ENCODE measurements around the gene SLC6A19.
A peak's percentile ranks its signal among the peaks of the same experiment; 100 is the strongest.

SLC6A19 gene

GRCh38 chr5:1222621-1223277, 21.4 kb downstream of the SLC6A19 start:
- Histone ChIP-seq H3K36me3 (ENCODE audit: control insufficient read depth in 1 of 2, insufficient read depth in 2 of 2, low read depth in 1 of 2, low read length in 2 of 2) (no peaks in the 10 kb centered on the region), H2AK5ac (ENCODE audit: low read length, severe bottlenecking) (no peak overlapping the region), H2AFZ (ENCODE audit: low read depth, low read length) (no peak overlapping the region), H3K9me3 (ENCODE audit: control insufficient read depth, low read length) (no peaks in the 10 kb centered on the region), H3K4me1 (ENCODE audit: control insufficient read depth, insufficient read depth, low read depth, low read length) (no peaks in the 10 kb centered on the region), H3K27me3 (ENCODE audit: control insufficient read depth in 1 of 2, insufficient read depth in 1 of 2, low read length in 2 of 2) (peaks cover 0 to 52% of the 10 kb centered on the region in 2 experiments), H3K79me1 (replicated peaks; ENCODE audit: low read length, poor library complexity, severe bottlenecking) (no peaks in the 10 kb centered on the region), H2BK12ac (ENCODE audit: low read length in 2 of 2) (no peak overlapping the region), H2BK5ac (ENCODE audit: low read depth, low read length, poor library complexity, severe bottlenecking) (no peak overlapping the region), H3K4ac (ENCODE audit: low read depth in 1 of 2, low read length in 2 of 2) (no peak overlapping the region), H3K27ac (ENCODE audit: low read length, poor library complexity, severe bottlenecking) (no peak overlapping the region), H2BK15ac (ENCODE audit: low read depth, poor library complexity, severe bottlenecking) (no peak overlapping the region), H3K4me3 (ENCODE audit: insufficient read depth in 1 of 2, low read depth in 1 of 2, low read length in 2 of 2) (no peak overlapping the region), H3K18ac (ENCODE audit: low read depth in 1 of 2, low read length in 2 of 2) (no peak overlapping the region), H4K8ac (ENCODE audit: low read length) (no peak overlapping the region), H3K4me2 (ENCODE audit: low read length, poor library complexity, severe bottlenecking) (no peak overlapping the region), H4K91ac (ENCODE audit: low read length) (peak overlapping the region; percentile 15), H3K14ac (ENCODE audit: low read length in 2 of 2) (no peak overlapping the region), H2BK120ac (ENCODE audit: low read depth, low read length) (no peak overlapping the region), H3K9ac (ENCODE audit: low read length) (no peak overlapping the region), H3K23ac (ENCODE audit: low read length in 2 of 2) (no peak overlapping the region)
- WGBS, result 91% methylated on average over 27 of the region's 27 CpGs
- DNase-seq, result no peak

GRCh38 chr5:1223278-1223670, 21.9 kb downstream of the SLC6A19 start:
- no peak overlapping the region for H3K27ac ChIP-seq (ENCODE audit: low read length, poor library complexity, severe bottlenecking)
- no peak overlapping the region for H3K23ac ChIP-seq (ENCODE audit: low read length in 2 of 2)
- no peak overlapping the region for H2BK120ac ChIP-seq (ENCODE audit: low read depth, low read length)
- H3K18ac ChIP-seq (ENCODE audit: low read depth in 1 of 2, low read length in 2 of 2), result no peak overlapping the region
- H2BK5ac ChIP-seq (ENCODE audit: low read depth, low read length, poor library complexity, severe bottlenecking), result no peak overlapping the region
- no peak for DNase-seq
- 88% methylated on average over 12 of the region's 12 CpGs for WGBS
- no peak overlapping the region for H3K4ac ChIP-seq (ENCODE audit: low read depth in 1 of 2, low read length in 2 of 2)
- no peaks in the 10 kb centered on the region for H3K36me3 ChIP-seq (ENCODE audit: control insufficient read depth in 1 of 2, insufficient read depth in 2 of 2, low read depth in 1 of 2, low read length in 2 of 2)
- no peak overlapping the region for H3K14ac ChIP-seq (ENCODE audit: low read length in 2 of 2)
- no peak overlapping the region for H3K4me3 ChIP-seq (ENCODE audit: insufficient read depth in 1 of 2, low read depth in 1 of 2, low read length in 2 of 2)
- no peak overlapping the region for H3K9ac ChIP-seq (ENCODE audit: low read length)
- no peak overlapping the region for H4K8ac ChIP-seq (ENCODE audit: low read length)
- no peak overlapping the region for H2AFZ ChIP-seq (ENCODE audit: low read depth, low read length)
- H3K4me1 ChIP-seq (ENCODE audit: control insufficient read depth, insufficient read depth, low read depth, low read length), result no peaks in the 10 kb centered on the region
- H3K27me3 ChIP-seq (ENCODE audit: control insufficient read depth in 1 of 2, insufficient read depth in 1 of 2, low read length in 2 of 2), result peaks cover 0 to 54% of the 10 kb centered on the region in 2 experiments
- no peak overlapping the region for H2BK15ac ChIP-seq (ENCODE audit: low read depth, poor library complexity, severe bottlenecking)
- H2BK12ac ChIP-seq (ENCODE audit: low read length in 2 of 2), result no peak overlapping the region
- H2AK5ac ChIP-seq (ENCODE audit: low read length, severe bottlenecking), result no peak overlapping the region
- H3K9me3 ChIP-seq (ENCODE audit: control insufficient read depth, low read length), result no peaks in the 10 kb centered on the region
- no peak overlapping the region for H4K91ac ChIP-seq (ENCODE audit: low read length)
- H3K4me2 ChIP-seq (ENCODE audit: low read length, poor library complexity, severe bottlenecking), result no peak overlapping the region
- no peaks in the 10 kb centered on the region for H3K79me1 ChIP-seq (replicated peaks; ENCODE audit: low read length, poor library complexity, severe bottlenecking)

- H4K91ac ChIP-seq (ENCODE audit: low read length), result no peak overlapping the region
These were observed 23.2 kb downstream of the SLC6A19 start for GRCh38 chr5:1224631-1225030.

GRCh38 chr5:1225081-1225480, 23.7 kb downstream of the SLC6A19 start, which contains the start of gene SLC6A18:
SLC6A18 (plus strand) TSS chr5:1225381; CDS start chr5:1225478, 97 bp downstream.
- WGBS, result 87% methylated on average over 10 of the region's 11 CpGs
- no peak within 1 kb of the TSS for H2BK12ac ChIP-seq (ENCODE audit: low read length in 2 of 2)
- DNase-seq, result no peak
- H3K36me3 ChIP-seq (ENCODE audit: control insufficient read depth in 1 of 2, insufficient read depth in 2 of 2, low read depth in 1 of 2, low read length in 2 of 2), result no peaks in the 10 kb centered on the region
- no peak within 1 kb of the TSS for H4K91ac ChIP-seq (ENCODE audit: low read length)
- H4K8ac ChIP-seq (ENCODE audit: low read length), result no peak within 1 kb of the TSS
- no peak within 1 kb of the TSS for H2AFZ ChIP-seq (ENCODE audit: low read depth, low read length)
- no peak within 1 kb of the TSS for H3K4me2 ChIP-seq (ENCODE audit: low read length, poor library complexity, severe bottlenecking)
- no peaks in the 10 kb centered on the region for H3K4me1 ChIP-seq (ENCODE audit: control insufficient read depth, insufficient read depth, low read depth, low read length)
- H3K4ac ChIP-seq (ENCODE audit: low read depth in 1 of 2, low read length in 2 of 2), result no peak within 1 kb of the TSS
- no peak within 1 kb of the TSS for H2BK120ac ChIP-seq (ENCODE audit: low read depth, low read length)
- H2BK15ac ChIP-seq (ENCODE audit: low read depth, poor library complexity, severe bottlenecking), result no peak within 1 kb of the TSS
- H3K27ac ChIP-seq (ENCODE audit: low read length, poor library complexity, severe bottlenecking), result no peak within 1 kb of the TSS
- no peak within 1 kb of the TSS for H2AK5ac ChIP-seq (ENCODE audit: low read length, severe bottlenecking)
- H3K4me3 ChIP-seq (ENCODE audit: insufficient read depth in 1 of 2, low read depth in 1 of 2, low read length in 2 of 2), result no peak within 1 kb of the TSS
- no peaks in the 10 kb centered on the region for H3K79me1 ChIP-seq (replicated peaks; ENCODE audit: low read length, poor library complexity, severe bottlenecking)
- H3K9ac ChIP-seq (ENCODE audit: low read length), result no peak within 1 kb of the TSS
- no peak within 1 kb of the TSS for H3K18ac ChIP-seq (ENCODE audit: low read depth in 1 of 2, low read length in 2 of 2)
- peak within 1 kb of the TSS in 1 of 2 experiments; percentile 12 for H3K14ac ChIP-seq (ENCODE audit: low read length in 2 of 2)
- no peak within 1 kb of the TSS for H2BK5ac ChIP-seq (ENCODE audit: low read depth, low read length, poor library complexity, severe bottlenecking)
- peaks cover 0 to 57% of the 10 kb centered on the region in 2 experiments for H3K27me3 ChIP-seq (ENCODE audit: control insufficient read depth in 1 of 2, insufficient read depth in 1 of 2, low read length in 2 of 2)
- H3K9me3 ChIP-seq (ENCODE audit: control insufficient read depth, low read length), result no peaks in the 10 kb centered on the region
- H3K23ac ChIP-seq (ENCODE audit: low read length in 2 of 2), result no peak within 1 kb of the TSS

More at GRCh38 chr5:1224631-1225030, 23.2 kb downstream of the SLC6A19 start:
- H3K23ac ChIP-seq (ENCODE audit: low read length in 2 of 2), result no peak overlapping the region
- no peak overlapping the region for H2BK5ac ChIP-seq (ENCODE audit: low read depth, low read length, poor library complexity, severe bottlenecking)
- 90% methylated on average over 9 of the region's 15 CpGs for WGBS
- H3K79me1 ChIP-seq (replicated peaks; ENCODE audit: low read length, poor library complexity, severe bottlenecking), result no peaks in the 10 kb centered on the region
- H2BK120ac ChIP-seq (ENCODE audit: low read depth, low read length), result no peak overlapping the region
- no peak overlapping the region for H3K9ac ChIP-seq (ENCODE audit: low read length)
- H3K27ac ChIP-seq (ENCODE audit: low read length, poor library complexity, severe bottlenecking), result no peak overlapping the region
- no peak overlapping the region for H3K4me2 ChIP-seq (ENCODE audit: low read length, poor library complexity, severe bottlenecking)
- no peak overlapping the region for H3K4me3 ChIP-seq (ENCODE audit: insufficient read depth in 1 of 2, low read depth in 1 of 2, low read length in 2 of 2)
- H3K4ac ChIP-seq (ENCODE audit: low read depth in 1 of 2, low read length in 2 of 2), result no peak overlapping the region
- H3K4me1 ChIP-seq (ENCODE audit: control insufficient read depth, insufficient read depth, low read depth, low read length), result no peaks in the 10 kb centered on the region
- H3K27me3 ChIP-seq (ENCODE audit: control insufficient read depth in 1 of 2, insufficient read depth in 1 of 2, low read length in 2 of 2), result peaks cover 0 to 57% of the 10 kb centered on the region in 2 experiments
- no peak overlapping the region for H3K18ac ChIP-seq (ENCODE audit: low read depth in 1 of 2, low read length in 2 of 2)
- DNase-seq, result no peak
- no peak overlapping the region for H4K8ac ChIP-seq (ENCODE audit: low read length)
- H2AK5ac ChIP-seq (ENCODE audit: low read length, severe bottlenecking), result no peak overlapping the region
- no peak overlapping the region for H3K14ac ChIP-seq (ENCODE audit: low read length in 2 of 2)
- H2AFZ ChIP-seq (ENCODE audit: low read depth, low read length), result no peak overlapping the region
- H3K9me3 ChIP-seq (ENCODE audit: control insufficient read depth, low read length), result no peaks in the 10 kb centered on the region
- no peaks in the 10 kb centered on the region for H3K36me3 ChIP-seq (ENCODE audit: control insufficient read depth in 1 of 2, insufficient read depth in 2 of 2, low read depth in 1 of 2, low read length in 2 of 2)
- no peak overlapping the region for H2BK12ac ChIP-seq (ENCODE audit: low read length in 2 of 2)
- no peak overlapping the region for H2BK15ac ChIP-seq (ENCODE audit: low read depth, poor library complexity, severe bottlenecking)

Measured in mesenchymal stem cell (in vitro differentiated cells and primary cell).